ENCODE results near the gene NUP43.
"Not testable (repeated sequence)": the region's sequence is repeated elsewhere in the genome, so short reads cannot be mapped to it uniquely, and the experiment has no call there.

NUP43 gene

GRCh38 chr6:149750136-149750609 is 3.8 kb upstream of the NUP43 start:
- ChIA-PET CTCF (interaction anchor here (1.3 kb wide), 1 partner anchor 14 kb away, joined by 3 read pairs; no protein-coding TSS in a partner anchor), POLR2A (no interaction called here)
- DNase-seq (ENCODE audit: extremely low spot score) = peak; percentile 68
- no peak for TF ChIP-seq CTCF (IDR thresholded peaks at IDR 0.05; ENCODE audit: control extremely low read depth, extremely low read depth, low read depth, missing control alignments)

- no peak for TF ChIP-seq CTCF (IDR thresholded peaks at IDR 0.05; ENCODE audit: control extremely low read depth, extremely low read depth, low read depth, missing control alignments)
- peak; percentile 95 for DNase-seq (ENCODE audit: extremely low spot score)
- ChIA-PET POLR2A (no interaction called here), CTCF (interaction anchor here (1.3 kb wide), 1 partner anchor 13 kb away, joined by 3 read pairs; no protein-coding TSS in a partner anchor)
These were observed 3.3 kb upstream of the NUP43 start, which contains the start of gene PCMT1 for GRCh38 chr6:149749594-149750135. Gene PCMT1 (plus strand): TSS chr6:149749741. CDS start chr6:149749902, 161 bp downstream.

DNA sequence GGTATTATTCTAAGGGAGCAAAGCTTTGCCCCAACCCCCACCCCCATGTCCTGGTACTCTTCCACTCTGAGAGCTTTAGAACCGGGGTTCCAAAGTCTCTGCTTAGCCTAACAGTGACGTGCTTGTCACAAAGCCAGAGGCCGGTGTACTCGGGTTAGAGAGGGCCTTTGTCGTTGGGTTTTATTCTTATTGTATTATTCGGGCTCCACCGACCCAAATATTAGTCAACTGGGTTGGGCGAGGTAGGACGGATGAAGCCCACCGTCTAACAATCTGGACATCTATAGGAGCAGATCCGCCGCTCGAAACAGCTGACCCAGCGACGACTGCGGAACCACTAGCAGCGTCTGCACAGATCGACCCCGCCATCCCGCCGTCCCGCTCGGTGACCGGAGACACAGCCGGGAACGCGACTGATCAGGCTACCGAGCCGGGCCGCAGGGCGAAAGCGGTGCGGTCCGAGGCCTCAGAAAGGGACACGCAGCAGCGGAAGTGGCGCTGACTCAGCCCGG is 2.8 kb upstream of the NUP43 start:
- POLR2A ChIA-PET; DNase-seq (ENCODE audit: extremely low spot score): not testable (repeated sequence)
- CTCF ChIA-PET = interaction anchor here (1.0 kb wide), 1 partner anchor 10 kb away, joined by 3 read pairs; no protein-coding TSS in a partner anchor

DNA sequence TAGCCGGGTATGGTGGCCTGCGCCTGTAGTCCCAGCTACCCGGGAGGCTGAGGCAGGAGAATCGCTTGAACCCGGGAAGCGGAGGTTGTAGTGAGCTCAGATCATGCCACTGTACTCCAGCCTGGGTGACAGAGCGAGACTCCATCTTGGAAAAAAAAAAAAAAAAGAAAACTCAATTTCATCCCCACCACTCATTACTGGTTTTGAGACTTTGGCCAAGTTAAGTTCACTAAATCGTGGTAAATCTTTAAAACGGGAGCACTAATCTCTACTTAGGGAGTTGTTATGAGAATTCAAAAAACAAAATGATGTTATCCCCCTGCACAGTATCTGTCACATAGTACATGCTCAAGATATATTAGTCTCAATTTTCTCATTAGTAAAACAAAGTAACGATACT is 1.1 kb downstream of the NUP43 start:
- DNase-seq (ENCODE audit: extremely low spot score); POLR2A ChIA-PET: not testable (repeated sequence)
- CTCF ChIA-PET = interaction anchor here (0.9 to 2.2 kb wide), 6 partner anchors 8 to 19 kb away, joined by 4 to 10 read pairs (median 4); no protein-coding TSS in a partner anchor

GRCh38 chr6:149734915-149735314 is 11.4 kb downstream of the NUP43 start:
- CTCF ChIA-PET = interaction anchor here (0.9 to 1.4 kb wide), 2 partner anchors 10 to 13 kb away, joined by 4 to 5 read pairs; no protein-coding TSS in a partner anchor
- no peak for DNase-seq (ENCODE audit: extremely low spot score)
- TF ChIP-seq CTCF (IDR thresholded peaks at IDR 0.05; ENCODE audit: control extremely low read depth, extremely low read depth, low read depth, missing control alignments) = no peak
- POLR2A ChIA-PET = no interaction called here

- no peak for DNase-seq (ENCODE audit: extremely low spot score)
- POLR2A ChIA-PET = no interaction called here
- CTCF ChIA-PET = interaction anchor here (2.0 kb wide), 1 partner anchor 12 kb away, joined by 10 read pairs; the partner anchor contains the start of gene NUP43
- TF ChIP-seq CTCF (IDR thresholded peaks at IDR 0.05; ENCODE audit: control extremely low read depth, extremely low read depth, low read depth, missing control alignments) = no peak
These were observed 13.1 kb downstream of the NUP43 start for GRCh38 chr6:149733089-149733720.

DNA sequence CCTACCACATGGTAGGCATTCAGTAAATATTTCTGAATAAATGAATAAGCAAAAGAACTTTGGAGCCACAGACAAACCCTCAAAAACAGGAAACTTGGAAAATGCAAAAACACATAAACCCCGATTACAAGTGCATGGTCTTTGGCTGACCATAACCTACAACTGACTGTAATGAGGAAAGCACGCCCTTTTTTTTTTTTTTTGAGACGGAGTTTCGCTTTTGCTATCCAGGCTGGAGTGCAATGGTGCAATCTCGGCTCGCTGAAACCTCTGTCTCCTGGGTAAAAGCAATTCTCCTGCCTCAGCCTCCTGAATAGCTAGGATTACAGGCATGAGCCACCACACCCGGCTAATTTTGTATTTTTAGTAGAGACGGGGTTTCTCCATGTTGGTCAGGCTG is 16.5 kb downstream of the NUP43 start:
- ChIA-PET POLR2A (interaction anchor here (0.6 kb wide), 1 partner anchor 121 kb away, joined by 4 read pairs; no protein-coding TSS in a partner anchor), CTCF (interaction anchor here (0.9 kb wide), 1 partner anchor 12 kb away, joined by 3 read pairs; the partner anchor contains the start of gene LATS1)
- no peak for TF ChIP-seq CTCF (IDR thresholded peaks at IDR 0.05; ENCODE audit: control extremely low read depth, extremely low read depth, low read depth, missing control alignments)
- DNase-seq (ENCODE audit: extremely low spot score) = no peak

Measured in GM10248 (cell line).